H54 (cell line): ENCODE results near the gene ADCY3.

Experiments used
- DNase-seq: peaks from one replicate; pipeline ENCODE4 v3.0.0; 2011; ENCODE audit warnings: low spot score, mixed read lengths; ENCODE audit not compliant: insufficient read length
- FAIRE-seq: peaks from 3 replicates; lab custom pipeline; 2011; peaks lifted over from hg19 to GRCh38; lab: Jason Lieb, UNC
- POLR2A ChIP-seq: IDR thresholded peaks from 2 replicates; pipeline ENCODE4 v1.6.1; 2011; ENCODE audit warnings: low read depth, mild to moderate bottlenecking, low read length

The ADCY3 gene

GRCh38 chr2:24886126-24886501 lies 33.9 kb downstream of the ADCY3 start:
- no peak for TF ChIP-seq POLR2A
- FAIRE-seq, result no peak
- no peak for DNase-seq

- DNase-seq (no peak), FAIRE-seq (no peak)
- no peak for TF ChIP-seq POLR2A
Measured at GRCh38 chr2:24885221-24886125, 34.6 kb downstream of the ADCY3 start.

GRCh38 chr2:24883946-24884345 lies 36.1 kb downstream of the ADCY3 start:
- no peak for FAIRE-seq
- TF ChIP-seq POLR2A, result no peak
- DNase-seq, result no peak

- DNase-seq, result no peak
- no peak for TF ChIP-seq POLR2A
- FAIRE-seq, result no peak
Measured at GRCh38 chr2:24881623-24882022, 38.4 kb downstream of the ADCY3 start.

- FAIRE-seq, result no peak
Measured at GRCh38 chr2:24881158-24881557, 38.9 kb downstream of the ADCY3 start.

GRCh38 chr2:24878341-24878740 lies 41.7 kb downstream of the ADCY3 start:
- no peak for TF ChIP-seq POLR2A
- no peak for FAIRE-seq
- DNase-seq, result no peak

More at GRCh38 chr2:24881158-24881557, 38.9 kb downstream of the ADCY3 start:
- no peak for TF ChIP-seq POLR2A
- DNase-seq, result no peak

- TF ChIP-seq POLR2A, result no peak
- DNase-seq (no peak), FAIRE-seq (no peak)
Measured at GRCh38 chr2:24877646-24878045, 42.4 kb downstream of the ADCY3 start.

- DNase-seq, result no peak
- no peak for TF ChIP-seq POLR2A
- FAIRE-seq, result no peak
Measured at GRCh38 chr2:24877067-24877466, 43.0 kb downstream of the ADCY3 start.

GRCh38 chr2:24875901-24876300 lies 44.1 kb downstream of the ADCY3 start:
- no peak for DNase-seq
- TF ChIP-seq POLR2A, result no peak
- FAIRE-seq, result no peak

GRCh38 chr2:24875272-24875671 lies 44.8 kb downstream of the ADCY3 start:
- FAIRE-seq (no peak), DNase-seq (no peak)
- TF ChIP-seq POLR2A, result no peak

GRCh38 chr2:24874035-24874434 lies 46.0 kb downstream of the ADCY3 start:
- FAIRE-seq (no peak), DNase-seq (no peak)
- TF ChIP-seq POLR2A, result no peak

- TF ChIP-seq POLR2A, result no peak
- FAIRE-seq, result no peak
Measured at GRCh38 chr2:24873619-24874018, 46.4 kb downstream of the ADCY3 start.

GRCh38 chr2:24872344-24873115 lies 47.5 kb downstream of the ADCY3 start:
- TF ChIP-seq POLR2A, result no peak
- DNase-seq (no peak), FAIRE-seq (no peak)

More at GRCh38 chr2:24873619-24874018, 46.4 kb downstream of the ADCY3 start:
- DNase-seq, result no peak

- TF ChIP-seq POLR2A, result no peak
- FAIRE-seq (no peak), DNase-seq (no peak)
Measured at GRCh38 chr2:24871852-24872333, 48.1 kb downstream of the ADCY3 start.
